ENCODE data around the gene CBARP.
A peak's percentile ranks its signal among the peaks of the same experiment; 100 is the strongest.
"Not testable (repeated sequence)": the region's sequence is repeated elsewhere in the genome, so short reads cannot be mapped to it uniquely, and the experiment has no call there.

CBARP gene

DNA sequence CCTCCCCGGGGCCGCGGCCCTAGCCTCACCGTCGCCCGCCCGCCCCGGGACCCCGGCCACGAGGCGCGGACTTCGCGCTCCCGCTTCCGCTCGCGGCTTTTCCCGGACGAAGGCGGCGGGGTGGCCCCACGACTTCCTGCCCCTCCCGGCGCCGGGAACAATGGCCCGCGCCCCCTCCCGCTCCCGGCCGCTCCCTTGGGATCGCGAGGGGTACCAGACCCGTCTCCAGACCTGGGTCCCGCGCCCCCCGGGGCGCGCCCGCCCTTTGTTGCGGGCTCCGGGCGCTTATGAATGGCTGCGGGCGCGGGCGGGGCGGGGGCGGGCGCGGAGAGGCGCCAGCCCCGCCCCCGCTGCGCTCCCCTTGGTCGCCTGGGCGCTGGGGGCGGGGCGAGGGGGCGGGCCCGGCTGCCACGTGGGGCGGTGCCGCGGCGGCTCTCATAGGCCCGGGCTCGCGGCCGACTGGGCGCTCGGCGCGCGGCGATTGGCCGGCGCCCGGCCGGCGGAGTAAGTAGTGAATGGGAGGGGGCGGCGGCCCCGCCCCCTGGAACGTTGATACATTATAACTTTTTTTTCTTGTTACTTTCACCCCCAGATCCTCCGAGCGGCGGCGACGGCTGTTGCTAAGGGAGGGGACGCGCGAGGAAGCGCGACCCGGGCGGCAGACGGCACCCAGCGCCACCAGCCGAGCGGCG lies 11.6 kb upstream of the CBARP start:
- no peak for FAIRE-seq
- TF ChIP-seq POLR2A (IDR thresholded peaks at IDR 0.05; ENCODE audit: low read depth, low read length) = peak; percentile 97
- DNase-seq (ENCODE audit: insufficient read length, low spot score) = peak; percentile 79

DNA sequence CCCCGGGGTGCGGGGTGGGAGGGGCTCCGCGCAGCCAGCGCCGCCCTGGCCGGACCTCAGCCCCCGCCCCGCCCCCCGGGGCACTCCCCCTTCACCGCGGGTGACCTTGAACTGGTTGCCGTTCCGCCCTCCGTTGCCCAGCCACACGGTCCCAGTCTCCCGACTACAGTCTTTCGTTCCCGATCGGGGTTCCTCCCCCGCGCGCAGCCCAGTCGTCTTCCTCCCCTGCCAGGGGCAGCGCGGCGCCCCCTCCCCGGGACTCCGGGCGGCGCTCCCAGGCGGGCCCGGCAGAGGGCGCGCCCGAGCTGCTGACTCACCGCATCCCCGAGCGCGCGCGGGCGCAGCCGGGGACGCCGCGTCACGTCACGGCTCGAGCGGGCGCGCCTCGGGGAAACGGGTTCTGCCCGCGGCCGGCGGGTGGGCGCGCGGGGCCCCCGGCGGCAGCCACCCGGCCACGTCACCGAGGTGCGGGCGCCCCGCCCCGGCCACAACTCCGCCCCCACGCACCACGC lies 11.0 kb upstream of the CBARP start:
- no peak for TF ChIP-seq POLR2A (IDR thresholded peaks at IDR 0.05; ENCODE audit: low read depth, low read length)
- DNase-seq (ENCODE audit: insufficient read length, low spot score) = peak; percentile 69
- no peak for FAIRE-seq

DNA sequence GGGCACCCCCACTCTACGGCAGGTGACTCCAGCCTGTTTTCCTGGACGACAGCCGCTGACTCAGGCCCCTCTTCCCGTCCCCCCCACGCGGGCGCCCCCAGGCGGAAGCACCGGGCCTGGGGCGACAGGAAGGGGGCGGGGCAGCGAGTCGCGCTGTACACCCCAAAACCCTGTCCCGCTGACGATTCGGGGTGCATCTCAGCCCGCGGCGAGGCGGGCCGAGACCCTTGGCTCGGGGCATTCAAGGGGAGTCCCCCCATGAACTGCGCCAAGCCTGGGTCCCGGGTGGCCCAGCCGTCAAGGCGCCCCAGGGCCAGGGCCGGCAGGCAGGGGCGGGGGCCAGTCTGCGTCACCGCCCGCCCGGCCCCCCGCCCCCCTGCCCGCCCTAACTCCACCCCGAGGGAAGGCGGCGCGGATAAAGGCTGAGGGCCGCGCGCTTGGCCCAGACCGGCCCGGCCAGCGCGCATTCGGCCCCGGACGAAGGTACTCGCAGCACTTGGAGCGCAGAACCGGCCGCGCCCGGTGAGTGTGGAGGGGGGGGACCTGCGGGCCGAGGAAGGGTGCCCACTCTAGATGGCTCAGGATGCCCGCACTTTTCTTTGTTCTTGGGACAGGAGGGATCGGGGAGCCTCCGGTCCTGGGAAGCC lies 10.5 kb upstream of the CBARP start, which contains the start of gene MIDN:
Gene MIDN (plus strand): TSS at position 445 of the 647 bp plus-strand sequence. CDS start 1,714 bp downstream, outside the sequence.
- DNase-seq (ENCODE audit: insufficient read length, low spot score) (peak; percentile 78), FAIRE-seq (no peak)
- TF ChIP-seq POLR2A (IDR thresholded peaks at IDR 0.05; ENCODE audit: low read depth, low read length) = peak; percentile 90

DNA sequence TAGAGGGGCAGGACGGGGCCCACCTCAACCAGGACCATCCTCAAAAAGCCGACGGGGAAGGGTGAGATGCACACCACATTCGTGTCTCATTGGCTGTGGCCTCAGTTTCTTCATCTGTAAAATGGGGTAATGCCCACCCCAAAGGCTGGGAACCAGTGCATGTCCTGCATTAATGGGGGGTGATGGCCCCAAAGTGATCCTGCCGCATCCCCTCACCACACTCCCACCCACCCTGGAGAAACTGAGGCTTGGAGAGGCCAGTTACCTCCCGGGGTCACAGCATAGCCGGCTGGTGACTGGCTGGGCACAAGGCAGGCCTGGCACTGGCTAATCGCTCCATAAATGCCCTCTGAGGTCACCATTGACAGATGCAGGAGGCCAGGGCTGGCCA lies 9.9 kb upstream of the CBARP start:
- FAIRE-seq = no peak
- no peak for TF ChIP-seq POLR2A (IDR thresholded peaks at IDR 0.05; ENCODE audit: low read depth, low read length)
- peak; percentile 72 for DNase-seq (ENCODE audit: insufficient read length, low spot score)

DNA sequence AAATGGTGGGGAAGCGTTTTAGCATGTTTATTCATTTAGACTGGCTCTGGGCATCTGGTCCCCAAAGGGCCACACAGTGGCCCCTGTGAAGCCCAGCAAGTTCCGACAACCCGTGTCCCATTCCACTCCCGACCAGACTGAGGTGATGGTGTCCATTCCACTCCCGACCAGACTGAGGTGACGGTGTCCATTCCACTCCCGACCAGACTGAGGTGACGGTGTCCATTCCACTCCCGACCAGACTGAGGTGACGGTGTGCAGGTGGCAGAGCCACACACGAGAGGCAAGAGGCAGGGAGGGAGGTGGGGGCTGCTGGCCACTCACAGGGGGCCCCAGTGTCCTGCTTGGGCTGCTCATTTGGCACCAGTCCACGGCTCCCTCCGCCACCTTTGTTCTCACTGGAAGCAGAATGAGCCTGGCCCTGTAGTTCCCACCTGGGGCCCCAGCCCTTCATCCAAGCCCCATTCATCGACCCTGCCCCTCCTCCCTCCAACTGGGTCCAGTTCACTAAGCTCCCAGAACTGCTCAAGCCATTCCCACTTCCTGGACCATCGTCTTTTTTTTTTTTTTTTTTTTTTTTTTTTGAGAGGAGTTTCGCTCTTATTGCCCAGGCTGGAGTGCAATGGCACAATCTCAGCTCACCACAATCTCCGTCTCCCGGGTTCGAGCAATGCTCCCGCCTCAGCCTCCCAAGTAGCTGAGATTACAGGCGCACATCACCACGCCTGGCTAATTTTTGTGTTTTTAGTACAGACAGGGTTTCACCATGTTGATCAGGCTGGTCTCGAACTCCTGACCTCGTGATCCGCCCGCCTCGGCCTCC lies 8.7 kb upstream of the CBARP start:
- DNase-seq (ENCODE audit: insufficient read length, low spot score); FAIRE-seq: not testable (repeated sequence)

DNA sequence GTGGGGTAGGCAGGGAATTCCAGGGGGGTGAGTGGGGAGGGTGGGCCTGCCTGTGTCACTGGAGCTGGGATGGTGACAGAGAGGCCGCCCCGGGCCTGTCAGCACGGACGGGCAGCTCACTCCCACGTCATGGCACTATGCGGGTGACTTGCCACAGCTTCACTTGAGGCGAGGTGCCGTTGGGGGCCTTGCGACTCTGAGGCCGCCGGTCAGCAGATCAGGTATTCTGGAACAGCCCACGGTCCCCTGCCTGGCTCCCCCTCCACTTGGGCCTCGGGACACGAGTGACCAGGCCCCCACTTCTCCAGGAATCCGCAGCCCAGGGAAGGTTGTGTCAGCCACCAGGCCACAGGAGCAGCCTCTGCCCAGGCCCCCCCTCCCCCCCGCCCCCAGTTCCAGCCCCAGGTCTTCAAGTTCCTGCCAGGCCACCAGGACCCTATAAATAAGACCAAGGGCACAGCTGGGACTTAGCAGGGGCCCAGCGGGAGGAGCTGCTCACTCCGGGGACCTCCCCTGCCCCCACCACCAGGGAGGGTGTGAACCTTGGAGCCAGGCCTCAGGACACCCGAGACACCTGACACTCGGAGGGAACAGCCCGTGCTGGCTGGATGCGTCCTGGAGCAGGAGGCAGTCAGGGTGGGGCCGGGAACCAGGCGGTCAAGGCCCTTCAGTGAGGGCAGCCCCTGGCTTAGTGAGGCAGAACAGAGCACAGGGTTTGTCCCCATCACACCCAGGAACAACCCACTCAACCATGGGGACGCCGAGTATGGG lies 7.9 kb upstream of the CBARP start:
- FAIRE-seq (no peak), DNase-seq (ENCODE audit: insufficient read length, low spot score) (no peak)
- no peak for TF ChIP-seq POLR2A (IDR thresholded peaks at IDR 0.05; ENCODE audit: low read depth, low read length)

DNA sequence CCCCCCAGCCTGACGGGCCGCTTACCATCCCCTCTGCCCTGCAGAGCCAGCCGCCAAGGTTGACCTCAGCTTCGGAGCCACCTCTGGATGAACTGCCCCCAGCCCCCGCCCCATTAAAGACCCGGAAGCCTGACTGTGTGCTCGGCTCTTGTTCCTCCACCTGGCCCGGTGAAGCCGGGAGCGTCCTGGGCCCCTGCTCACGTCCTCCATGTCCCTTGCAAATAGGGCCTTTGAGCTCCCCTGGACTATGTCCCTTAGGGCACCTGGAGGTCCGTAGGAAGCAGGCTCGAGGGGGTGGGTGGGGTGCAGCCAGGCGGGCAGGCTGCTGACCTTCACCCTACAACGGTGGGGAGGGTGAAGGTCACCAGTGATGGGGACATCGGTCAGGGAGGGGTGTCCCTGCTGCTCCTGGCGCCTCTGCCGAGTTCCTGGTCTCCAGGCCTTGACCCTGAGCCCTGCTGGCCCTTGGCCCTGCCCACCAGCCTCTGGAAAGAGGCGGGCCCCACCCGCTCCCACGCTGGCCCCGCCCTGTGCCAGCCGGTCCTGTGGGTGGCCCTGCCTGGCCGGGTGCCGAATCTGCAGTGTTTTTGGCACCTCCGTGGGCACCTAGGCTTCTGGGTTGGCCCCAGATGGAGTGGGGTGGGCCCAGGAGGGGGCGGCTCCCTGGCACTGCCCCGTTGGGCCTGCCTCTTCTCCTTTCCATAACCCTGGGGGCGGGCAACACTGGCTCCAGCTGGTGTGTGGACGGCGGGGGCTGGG lies 7.1 kb upstream of the CBARP start:
- no peak for TF ChIP-seq POLR2A (IDR thresholded peaks at IDR 0.05; ENCODE audit: low read depth, low read length)
- DNase-seq (ENCODE audit: insufficient read length, low spot score) (peak; percentile 74), FAIRE-seq (no peak)

DNA sequence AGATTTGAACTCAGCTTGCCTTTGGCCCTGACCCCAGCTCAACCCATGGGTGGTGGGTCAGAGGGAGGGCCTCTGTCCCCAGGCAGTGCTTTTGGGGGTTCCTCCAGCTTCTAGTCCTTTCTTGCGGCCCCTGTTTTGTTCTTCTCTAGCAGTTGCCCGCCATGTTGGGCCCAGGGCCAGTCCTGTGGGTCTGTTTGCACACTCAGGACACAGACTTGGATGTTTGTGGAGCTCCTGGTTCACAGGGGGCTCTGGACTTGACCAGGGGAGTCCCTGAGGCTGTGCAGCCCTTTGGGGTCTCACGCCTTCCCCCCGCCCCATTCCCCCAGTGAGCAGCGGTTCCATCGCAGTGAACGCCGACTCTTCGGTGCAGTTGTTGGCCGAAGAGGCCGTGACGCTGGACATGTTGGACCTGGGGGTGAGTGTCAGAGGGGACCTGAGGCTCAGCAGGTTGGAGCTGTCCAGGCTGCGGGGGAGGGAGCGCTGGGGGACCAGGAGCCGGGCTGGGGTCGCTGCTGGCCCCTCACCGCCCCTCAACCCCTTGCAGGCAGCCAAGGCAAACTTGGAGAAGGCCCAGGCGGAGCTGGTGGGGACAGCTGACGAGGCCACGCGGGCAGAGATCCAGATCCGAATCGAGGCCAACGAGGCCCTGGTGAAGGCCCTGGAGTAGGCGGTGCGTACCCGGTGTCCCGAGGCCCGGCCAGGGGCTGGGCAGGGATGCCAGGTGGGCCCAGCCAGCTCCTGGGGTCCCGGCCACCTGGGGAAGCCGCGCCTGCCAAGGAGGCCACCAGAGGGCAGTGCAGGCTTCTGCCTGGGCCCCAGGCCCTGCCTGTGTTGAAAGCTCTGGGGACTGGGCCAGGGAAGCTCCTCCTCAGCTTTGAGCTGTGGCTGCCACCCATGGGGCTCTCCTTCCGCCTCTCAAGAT lies 6.2 kb upstream of the CBARP start:
- no peak for FAIRE-seq
- no peak for TF ChIP-seq POLR2A (IDR thresholded peaks at IDR 0.05; ENCODE audit: low read depth, low read length)
- DNase-seq (ENCODE audit: insufficient read length, low spot score) = peak; percentile 91

DNA sequence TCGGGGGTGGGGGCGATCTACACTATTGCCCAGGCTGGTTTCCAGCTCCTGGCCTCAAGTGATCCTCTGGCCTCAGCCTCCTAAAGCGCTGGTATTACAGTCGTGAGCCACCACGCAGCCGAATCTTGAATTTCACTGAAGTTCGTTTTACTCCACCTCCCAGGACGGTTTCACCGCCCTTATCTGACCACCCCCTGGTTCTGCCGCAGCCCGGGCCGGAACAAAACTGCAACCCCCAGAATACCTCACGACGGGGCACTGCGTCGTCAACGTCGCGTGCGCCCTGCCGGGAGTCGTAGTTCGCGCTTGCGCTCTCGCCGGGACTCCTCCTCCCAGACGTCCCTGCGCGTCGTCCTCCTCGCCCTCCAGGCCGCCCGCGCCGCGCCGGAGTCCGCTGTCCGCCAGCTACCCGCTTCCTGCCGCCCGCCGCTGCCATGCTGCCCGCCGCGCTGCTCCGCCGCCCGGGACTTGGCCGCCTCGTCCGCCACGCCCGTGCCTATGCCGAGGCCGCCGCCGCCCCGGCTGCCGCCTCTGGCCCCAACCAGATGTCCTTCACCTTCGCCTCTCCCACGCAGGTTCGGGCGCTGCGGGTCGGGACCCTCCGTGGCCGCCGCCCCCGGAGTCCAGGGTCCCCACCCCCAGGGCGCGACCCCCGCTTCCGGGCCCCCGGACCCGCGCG lies 3.8 kb upstream of the CBARP start, which contains the start of gene ATP5F1D:
Gene ATP5F1D (plus strand): TSS at position 335 of the 679 bp plus-strand sequence. CDS start 100 bp downstream, at position 435.
- FAIRE-seq (peak; percentile 72), DNase-seq (ENCODE audit: insufficient read length, low spot score) (peak; percentile 98)

DNA sequence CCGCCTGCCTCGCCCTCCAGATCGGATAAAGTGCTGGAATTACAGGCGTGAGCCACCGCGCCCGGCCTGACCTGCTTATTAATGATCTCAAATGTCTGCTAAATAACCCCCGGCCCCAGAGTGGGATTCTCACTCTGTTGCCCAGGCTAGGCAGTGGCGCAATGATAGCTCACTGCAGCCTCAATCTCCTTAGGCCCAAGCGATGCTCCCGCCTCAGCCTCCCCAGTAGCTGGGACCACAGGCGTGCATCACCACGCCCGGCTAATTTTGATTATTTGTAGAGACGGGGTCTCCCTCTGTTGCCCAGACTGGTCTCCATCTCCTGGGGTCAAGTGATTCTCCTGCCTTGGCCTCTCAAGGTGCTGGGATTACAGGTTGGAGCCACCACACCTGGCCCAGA lies 3.1 kb upstream of the CBARP start:
- no peak for TF ChIP-seq POLR2A (IDR thresholded peaks at IDR 0.05; ENCODE audit: low read depth, low read length)
- FAIRE-seq (no peak), DNase-seq (ENCODE audit: insufficient read length, low spot score) (no peak)

More for the DNA sequence above, 3.8 kb upstream of the CBARP start, which contains the start of gene ATP5F1D:
- TF ChIP-seq POLR2A (IDR thresholded peaks at IDR 0.05; ENCODE audit: low read depth, low read length) = peak; percentile 86

Measured in H54 (cell line).